Gastroesophageal sphincter (tissue), 4 donors: Measurements from ENCODE around the gene ARHGAP9. TPM values are rescaled to one million over a fixed set of nuclear protein-coding genes. Genes with fewer than 3 reads are reported as not detected.
"Not testable (repeated sequence)": the region's sequence is repeated elsewhere in the genome, so short reads cannot be mapped to it uniquely, and the experiment has no call there.

ENCODE experiments used
- ATAC-seq: fragments of 150-250 bp; one replicate; pipeline ENCODE4 v1.9.1; 2016; ENCODE audit warnings: mild to moderate bottlenecking, moderate library complexity
- H3K27ac ChIP-seq, 4 donors: fragments of 200-600 bp; sonication (generic) in 3 of 4; 1 replicate in 3 of 4; 2 replicates in 1 of 4; pipeline ENCODE4 v1.5.1; 2016 to 2019
- H3K27me3 ChIP-seq: fragments of 200-600 bp; sonication (generic); one replicate; pipeline ENCODE4 v1.5.1; 2019
- H3K36me3 ChIP-seq, 2 donors: fragments of 200-600 bp; sonication (generic); one replicate each; pipeline ENCODE4 v1.5.1; 2019; ENCODE audit warnings: control low read depth in 1 of 2
- H3K4me1 ChIP-seq, 3 donors: fragments of 200-600 bp; sonication (generic); 1 replicate in 2 of 3; 2 replicates in 1 of 3; pipeline ENCODE4 v1.5.1; 2016 to 2019; ENCODE audit warnings: control low read depth in 2 of 3
- H3K4me3 ChIP-seq, 2 donors: fragments of 200-600 bp; sonication (generic); one replicate each; pipeline ENCODE4 v1.5.1; 2019; ENCODE audit warnings: mild to moderate bottlenecking in 1 of 2, moderate library complexity in 1 of 2
- H3K9me3 ChIP-seq, 3 donors: fragments of 200-600 bp; sonication (generic); one replicate each; pipeline ENCODE4 v1.5.1; 2017 to 2019; ENCODE audit warnings: control low read depth in 2 of 3
- CTCF ChIP-seq, 4 experiments: fragments of 200-600 bp in 2 of 4; fragments of 450-650 bp in 2 of 4; sonication (generic) in 1 of 4; IDR thresholded peaks; one replicate each; pipeline ENCODE4 v1.5.1; 2017 to 2019; ENCODE audit warnings: antibody characterized with exemption in 4 of 4, mild to moderate bottlenecking in 2 of 4, moderate library complexity in 2 of 4
- EP300 ChIP-seq: sonication (generic); formaldehyde crosslinking; IDR thresholded peaks from one replicate; pipeline ENCODE4 v1.6.1; 2017; ENCODE audit warnings: antibody characterized with exemption, mild to moderate bottlenecking
- POLR2A ChIP-seq, 2 donors: fragments of 450-650 bp; IDR thresholded peaks; one replicate each; pipeline ENCODE4 v1.6.1; 2017; ENCODE audit warnings: antibody characterized with exemption in 2 of 2, mild to moderate bottlenecking in 2 of 2, moderate library complexity in 1 of 2
- POLR2AphosphoS5 ChIP-seq: sonication (generic); formaldehyde crosslinking; IDR thresholded peaks from one replicate; pipeline ENCODE4 v1.6.1; 2017; ENCODE audit warnings: antibody characterized with exemption
- WGBS, 2 donors: methylation state at CpG; one replicate each; pipeline ENCODE4 v1.1.5; 2018; ENCODE audit warnings: low coverage in 1 of 2; 5-methylcytosine and 5-hydroxymethylcytosine counted together
- total RNA-seq, 4 donors: library from RNA; depleted of rRNA; stranded (reverse); fragments of >200 nt; gene quantifications; one replicate each; pipeline ENCODE4 v1.1.0, GENCODE V29; 2016

ARHGAP9 gene
- total RNA-seq, 4 donors from 2014 or later: 5.6 to 13.1 (median 8.9) TPM

- no peak for ATAC-seq
- no peaks in the 10 kb centered on the region for H3K9me3 ChIP-seq
- H3K4me1 ChIP-seq: peaks cover 0 to 13% (median 0%) of the 10 kb centered on the region in 3 donors
- no peak overlapping the region for H3K27ac ChIP-seq
- TF ChIP-seq POLR2AphosphoS5: no peak
- TF ChIP-seq EP300: no peak
- TF ChIP-seq POLR2A (IDR thresholded peaks at IDR 0.05): no peak
- TF ChIP-seq CTCF (IDR thresholded peaks at IDR 0.05): no peak
- no peak overlapping the region for H3K4me3 ChIP-seq
- no peaks in the 10 kb centered on the region for H3K27me3 ChIP-seq
- 85 to 94% methylated on average over 2 of the region's 2 CpGs for WGBS, 2 donors
- no peaks in the 10 kb centered on the region for H3K36me3 ChIP-seq
These were observed 31.0 kb downstream of the ARHGAP9 start for GRCh38 chr12:57448669-57449068.

GRCh38 chr12:57446292-57446960, 33.2 kb downstream of the ARHGAP9 start:
- H3K27me3 ChIP-seq: no peaks in the 10 kb centered on the region
- no peak for ATAC-seq
- TF ChIP-seq CTCF (IDR thresholded peaks at IDR 0.05) (no peak), POLR2A (IDR thresholded peaks at IDR 0.05) (no peak), POLR2AphosphoS5 (no peak), EP300 (no peak)
- no peak overlapping the region for H3K4me3 ChIP-seq
- H3K36me3 ChIP-seq: no peaks in the 10 kb centered on the region
- no peak overlapping the region for H3K27ac ChIP-seq
- H3K9me3 ChIP-seq: peaks cover 0 to 5% (median 0%) of the 10 kb centered on the region in 3 donors
- H3K4me1 ChIP-seq: no peaks in the 10 kb centered on the region
- WGBS, 2 donors: 92 to 93% methylated on average over 2 to 3 of the region's 6 CpGs

GRCh38 chr12:57444744-57445143, 34.9 kb downstream of the ARHGAP9 start:
- Histone ChIP-seq H3K27ac (no peak overlapping the region), H3K27me3 (peaks cover 6% of the 10 kb centered on the region), H3K36me3 (no peaks in the 10 kb centered on the region), H3K4me1 (no peaks in the 10 kb centered on the region), H3K4me3 (no peak overlapping the region), H3K9me3 (peaks cover 0 to 9% (median 0%) of the 10 kb centered on the region in 3 donors)
- 53 to 72% methylated on average over 3 to 4 of the region's 5 CpGs for WGBS, 2 donors
- no peak for TF ChIP-seq POLR2A (IDR thresholded peaks at IDR 0.05)
- TF ChIP-seq EP300: no peak
- TF ChIP-seq POLR2AphosphoS5: no peak
- TF ChIP-seq CTCF (IDR thresholded peaks at IDR 0.05): no peak
- ATAC-seq: no peak

- 33 to 74% methylated on average over 1 to 6 of the region's 6 CpGs for WGBS, 2 donors
- H3K27ac ChIP-seq, H3K36me3 ChIP-seq, H3K4me3 ChIP-seq, H3K27me3 ChIP-seq, ATAC-seq, H3K9me3 ChIP-seq, H3K4me1 ChIP-seq: not testable (repeated sequence)
These were observed 35.3 kb downstream of the ARHGAP9 start for GRCh38 chr12:57444337-57444736.

- H3K27me3 ChIP-seq: peaks cover 6% of the 10 kb centered on the region
- no peak overlapping the region for H3K27ac ChIP-seq
- H3K9me3 ChIP-seq: peaks cover 0 to 9% (median 0%) of the 10 kb centered on the region in 3 donors
- no peaks in the 10 kb centered on the region for H3K4me1 ChIP-seq
- WGBS, 2 donors: 17 to 86% methylated on average over 1 of the region's 1 CpG
- H3K36me3 ChIP-seq: no peaks in the 10 kb centered on the region
- TF ChIP-seq POLR2A (IDR thresholded peaks at IDR 0.05) (no peak), EP300 (no peak), POLR2AphosphoS5 (no peak)
- no peak for ATAC-seq
- no peak overlapping the region for H3K4me3 ChIP-seq
These were observed 37.7 kb downstream of the ARHGAP9 start for GRCh38 chr12:57441846-57442427.

- H3K4me1 ChIP-seq, H3K27me3 ChIP-seq, H3K27ac ChIP-seq, H3K4me3 ChIP-seq, H3K36me3 ChIP-seq, H3K9me3 ChIP-seq, ATAC-seq: not testable (repeated sequence)
- 70 to 80% methylated on average over 2 of the region's 2 CpGs for WGBS, 2 donors
These were observed 38.3 kb downstream of the ARHGAP9 start for GRCh38 chr12:57441393-57441792.
